CD1c-positive myeloid dendritic cell (primary cell): Measurements from ENCODE around the gene WNK2.
A peak's percentile ranks its signal among the peaks of the same experiment; 100 is the strongest.

ENCODE experiments used
- DNase-seq: peaks from one replicate; pipeline ENCODE4 v3.0.0-alpha.2; 2016; ENCODE audit errors: extremely low spot score

The WNK2 gene

DNA sequence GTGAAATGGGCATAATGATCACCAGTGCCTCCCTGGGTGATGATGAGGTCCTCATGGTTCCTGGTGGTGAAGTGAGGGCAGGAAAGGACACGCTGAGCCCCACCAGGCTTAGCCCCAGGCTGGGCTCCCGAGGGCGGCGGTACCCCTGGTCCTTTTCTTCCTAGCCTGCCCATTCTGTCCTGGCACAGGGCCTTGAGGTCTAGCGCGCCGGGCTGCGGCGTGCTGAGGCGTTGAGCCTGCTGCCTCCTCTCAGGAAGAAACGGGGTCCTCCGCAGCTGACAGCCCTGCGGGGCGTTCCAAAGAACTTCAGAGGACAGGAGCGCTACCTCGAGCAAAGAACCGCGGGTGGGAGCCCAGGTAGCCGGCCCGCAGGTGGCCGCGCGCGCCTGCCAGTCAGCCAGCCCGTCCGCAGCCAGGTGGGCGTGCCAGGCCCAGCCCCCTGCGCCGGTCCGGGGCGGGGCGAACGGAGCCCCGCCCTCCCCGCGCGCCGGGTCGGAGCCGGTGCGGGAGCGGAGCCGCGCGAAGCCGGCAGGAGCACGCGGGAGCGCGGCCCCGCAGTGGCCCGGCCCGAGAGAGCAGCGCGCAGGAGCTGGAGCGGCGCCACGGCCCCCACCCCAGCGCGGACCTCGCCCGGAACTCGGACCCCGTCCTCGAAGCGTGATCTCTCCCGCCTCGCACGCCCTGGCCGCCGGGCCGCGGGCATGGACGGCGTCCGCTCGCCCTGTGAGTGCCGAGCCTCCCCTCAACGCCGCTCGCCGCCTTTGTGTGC is at the start of gene WNK2:
Gene WNK2, plus strand, starts transcription at position 477 of the 769 bp plus-strand sequence. CDS start 791 bp downstream, outside the sequence.
- peak; percentile 36 for DNase-seq

GRCh38 chr9:93134740-93135444 is 49.0 kb upstream of the WNK2 start:
- no peak for DNase-seq

DNA sequence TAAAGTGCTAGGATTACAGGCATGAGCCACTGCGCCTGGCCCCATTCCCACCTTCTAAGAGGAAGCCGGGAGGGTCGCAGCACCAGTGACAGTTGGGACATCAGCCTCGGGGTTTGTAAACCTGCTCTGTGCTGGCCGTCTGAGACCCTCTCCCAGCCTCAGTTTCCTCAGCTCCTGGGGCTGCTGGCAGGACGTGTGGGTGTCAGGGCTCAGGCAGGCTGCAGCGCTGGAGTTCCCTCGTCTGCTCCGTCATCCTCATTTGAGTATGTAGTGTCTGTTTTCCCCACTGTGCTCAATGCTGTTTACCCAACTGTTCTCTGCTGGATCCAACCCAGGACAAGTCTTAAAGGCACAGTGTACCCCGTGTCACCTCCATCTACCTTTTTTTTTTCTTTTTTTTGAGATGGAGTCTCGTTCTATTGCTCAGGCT is 47.9 kb upstream of the WNK2 start:
- DNase-seq = peak; percentile 35

DNA sequence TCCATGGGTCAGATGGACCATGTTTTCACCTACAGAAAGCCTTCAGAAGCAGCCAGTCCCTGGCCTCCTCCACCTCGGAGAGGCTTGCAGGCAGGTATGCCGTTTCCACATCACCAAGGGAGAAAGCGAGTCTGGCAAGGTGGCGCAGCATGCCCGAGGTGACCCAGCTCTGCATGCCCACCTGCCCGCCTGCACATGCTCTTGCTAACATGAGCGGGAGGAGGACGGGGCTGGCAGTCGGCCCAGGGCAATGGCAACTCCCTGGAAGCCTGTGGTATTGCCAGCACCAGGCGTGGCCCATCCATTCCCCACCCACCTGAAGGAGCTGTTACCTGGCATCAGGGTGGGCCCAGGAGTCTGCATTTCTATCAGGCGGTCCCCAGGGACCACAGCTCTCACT is 46.6 kb upstream of the WNK2 start:
- DNase-seq = no peak

DNA sequence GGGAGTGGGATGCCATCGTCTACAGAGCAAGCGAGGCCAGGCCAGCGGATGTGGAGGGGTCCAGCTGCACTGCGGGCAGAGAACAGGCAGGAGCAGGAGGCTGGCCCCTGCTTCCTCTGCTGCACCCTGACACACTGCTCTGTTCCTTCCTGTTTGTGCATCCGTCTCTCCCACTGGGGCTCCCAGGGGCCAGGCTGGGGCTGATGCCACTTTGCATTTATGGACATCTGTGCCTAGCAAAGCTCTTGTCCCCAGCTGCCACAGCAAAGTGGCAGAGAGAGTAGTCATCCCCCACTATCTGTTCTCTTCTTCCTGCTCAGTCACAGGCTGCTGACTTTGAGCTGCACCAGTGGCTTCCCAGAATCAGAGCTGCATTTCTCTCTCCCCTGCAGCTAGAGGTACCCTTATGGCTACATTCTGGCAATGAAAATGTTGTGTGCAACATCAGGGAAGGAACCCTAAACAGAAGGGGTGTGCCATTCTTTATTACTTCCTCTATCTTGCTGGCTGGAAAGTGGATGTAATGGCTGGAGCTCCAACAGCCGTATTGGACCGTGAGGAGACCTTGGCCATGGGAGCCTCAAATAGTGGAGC is 45.7 kb upstream of the WNK2 start:
- no peak for DNase-seq

DNA sequence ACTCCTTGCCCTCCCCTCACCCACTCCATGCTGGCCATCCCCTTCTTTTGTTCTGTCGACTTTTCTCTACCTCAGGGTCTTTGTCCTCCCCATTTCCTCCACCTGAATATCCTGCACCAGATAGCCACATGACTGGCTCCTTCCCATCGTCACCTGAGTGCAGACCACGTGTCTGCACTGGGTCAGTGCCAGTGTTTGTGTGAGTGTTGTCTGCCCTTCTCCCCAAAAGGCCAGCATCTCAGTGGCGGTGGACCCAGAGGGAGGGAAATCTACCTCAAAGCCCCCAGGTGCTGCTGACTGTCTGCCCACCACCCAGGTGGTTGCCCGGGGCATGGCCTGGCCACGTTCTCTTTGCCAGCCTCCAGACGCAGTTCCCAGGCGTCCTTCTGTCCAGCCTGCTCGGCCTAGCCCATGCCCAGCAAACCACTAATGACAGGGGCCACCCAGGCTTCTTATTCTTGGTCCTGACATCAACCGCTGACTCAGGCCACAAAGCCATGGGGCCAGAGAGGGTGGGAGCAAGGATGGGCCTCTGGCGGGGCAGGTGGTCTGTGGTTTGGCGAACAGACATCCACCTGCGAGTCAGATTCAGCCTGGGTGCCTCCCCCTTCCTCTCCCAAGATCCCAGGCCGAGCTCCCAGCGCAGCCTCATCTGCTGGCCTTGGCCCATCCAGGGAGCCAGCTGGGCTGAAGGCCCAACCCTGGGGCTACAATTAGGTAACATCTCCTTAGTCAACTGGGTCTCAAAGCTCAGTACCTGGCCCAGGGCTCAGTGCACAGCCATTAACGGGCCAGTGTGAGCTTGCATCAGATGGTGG is 44.4 kb upstream of the WNK2 start:
- no peak for DNase-seq

DNA sequence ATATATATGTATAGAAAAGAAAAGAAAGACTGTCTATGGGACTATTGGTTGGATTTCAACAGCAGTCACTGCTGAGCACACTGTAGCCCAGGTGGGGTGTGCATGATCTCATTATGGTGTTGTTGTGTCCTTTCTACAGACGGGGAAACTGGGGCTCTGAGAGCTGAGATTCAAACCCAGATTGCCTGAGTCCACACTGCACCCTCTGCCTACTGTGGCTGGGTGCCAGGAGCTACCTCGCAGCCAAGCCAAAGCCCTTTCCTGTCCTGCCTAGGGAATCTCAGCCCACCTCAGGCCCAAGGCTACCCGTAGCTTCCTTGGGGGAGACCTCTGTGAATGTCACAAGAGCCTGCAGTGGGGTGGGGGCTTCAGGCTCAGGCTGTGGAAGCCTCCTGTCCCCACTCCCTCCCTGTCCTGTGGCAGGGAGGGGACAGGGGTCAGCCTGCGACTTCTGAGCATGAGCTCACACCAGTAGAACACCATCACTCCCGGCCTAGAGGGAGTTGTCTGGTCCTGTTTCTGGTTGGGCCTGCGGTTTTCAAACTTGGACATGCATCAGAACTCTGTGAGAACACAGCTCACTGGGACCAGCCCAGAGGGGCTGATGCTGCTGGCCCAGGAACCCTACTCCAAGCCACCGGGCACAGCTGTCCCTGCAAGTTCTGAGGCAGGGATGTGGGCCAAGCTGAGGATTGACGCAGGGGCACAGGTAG is 42.0 kb upstream of the WNK2 start:
- DNase-seq = no peak

DNA sequence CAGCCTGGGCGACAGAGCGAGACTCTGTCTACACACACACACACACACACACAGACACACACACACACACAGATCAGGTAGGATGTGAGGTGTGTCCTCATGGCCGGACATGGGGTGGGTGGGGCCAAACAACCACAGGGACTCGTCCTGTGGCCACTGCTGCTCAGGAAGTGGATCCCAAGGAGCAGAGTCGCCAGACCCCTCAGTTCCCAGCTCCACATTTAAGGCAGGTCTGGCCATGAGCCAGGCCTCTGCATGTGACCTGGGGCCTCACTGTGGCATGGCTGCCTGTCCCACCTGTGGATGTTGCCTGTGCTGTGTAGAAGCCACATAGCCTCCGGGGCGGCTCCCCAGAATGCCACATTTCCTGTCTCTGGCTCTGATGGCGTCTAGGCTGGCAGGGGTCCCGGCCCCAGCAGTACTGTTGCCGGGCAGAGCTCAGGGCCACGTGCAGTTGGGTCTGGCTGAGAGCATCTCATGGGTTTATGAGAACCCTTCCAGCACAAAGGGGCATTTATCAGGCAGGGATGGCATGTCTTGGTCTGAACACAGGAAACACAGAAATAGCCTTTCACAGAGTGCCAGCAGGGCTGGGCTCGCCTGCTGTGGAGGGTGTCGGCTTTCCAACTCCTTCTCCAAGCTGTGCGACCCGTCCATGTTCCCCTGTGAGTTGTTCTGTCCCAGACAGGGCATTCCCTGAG is 40.0 kb upstream of the WNK2 start:
- no peak for DNase-seq

- DNase-seq = peak; percentile 61
Measured at GRCh38 chr9:93146696-93147095, 37.2 kb upstream of the WNK2 start.

GRCh38 chr9:93147632-93148031 is 36.3 kb upstream of the WNK2 start:
- DNase-seq = no peak

DNA sequence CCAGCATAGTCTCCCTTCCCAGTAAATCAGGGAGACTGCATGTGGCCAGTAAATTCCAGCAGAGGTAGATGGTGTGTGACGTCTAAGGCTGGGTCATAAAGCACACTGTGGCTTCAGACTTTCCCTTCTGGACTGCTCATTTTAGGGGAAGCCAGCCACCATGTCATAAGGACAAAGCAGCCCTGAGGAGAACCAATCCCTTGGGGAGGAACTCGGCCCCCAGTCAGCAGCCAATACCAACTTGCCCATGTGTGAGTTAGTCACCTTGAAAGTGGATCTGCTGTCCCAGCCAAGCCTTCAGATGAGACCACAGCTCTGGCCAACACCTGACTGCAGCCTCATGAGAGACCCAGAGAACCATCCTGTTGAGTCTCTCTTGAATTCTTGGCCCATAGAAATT is 35.2 kb upstream of the WNK2 start:
- DNase-seq = peak; percentile 57

DNA sequence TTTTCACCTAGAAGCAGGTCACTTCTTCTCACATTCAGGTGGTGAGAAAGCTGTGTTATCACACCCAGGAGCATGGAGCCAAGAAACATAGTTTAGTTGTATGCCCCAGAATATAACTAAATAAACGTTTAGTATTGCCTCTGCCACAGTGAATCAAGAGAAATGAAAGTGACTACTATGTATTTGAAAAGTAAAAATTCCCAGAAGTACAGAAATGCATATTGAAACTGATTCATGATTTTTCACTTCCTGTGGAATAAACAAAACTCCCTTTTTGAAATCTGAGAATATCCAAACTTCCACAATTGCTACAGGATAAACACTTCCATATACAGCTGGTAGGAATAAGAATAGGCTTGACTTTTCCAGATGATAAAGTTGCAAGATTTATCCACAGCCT is 34.6 kb upstream of the WNK2 start:
- DNase-seq = peak; percentile 79

DNA sequence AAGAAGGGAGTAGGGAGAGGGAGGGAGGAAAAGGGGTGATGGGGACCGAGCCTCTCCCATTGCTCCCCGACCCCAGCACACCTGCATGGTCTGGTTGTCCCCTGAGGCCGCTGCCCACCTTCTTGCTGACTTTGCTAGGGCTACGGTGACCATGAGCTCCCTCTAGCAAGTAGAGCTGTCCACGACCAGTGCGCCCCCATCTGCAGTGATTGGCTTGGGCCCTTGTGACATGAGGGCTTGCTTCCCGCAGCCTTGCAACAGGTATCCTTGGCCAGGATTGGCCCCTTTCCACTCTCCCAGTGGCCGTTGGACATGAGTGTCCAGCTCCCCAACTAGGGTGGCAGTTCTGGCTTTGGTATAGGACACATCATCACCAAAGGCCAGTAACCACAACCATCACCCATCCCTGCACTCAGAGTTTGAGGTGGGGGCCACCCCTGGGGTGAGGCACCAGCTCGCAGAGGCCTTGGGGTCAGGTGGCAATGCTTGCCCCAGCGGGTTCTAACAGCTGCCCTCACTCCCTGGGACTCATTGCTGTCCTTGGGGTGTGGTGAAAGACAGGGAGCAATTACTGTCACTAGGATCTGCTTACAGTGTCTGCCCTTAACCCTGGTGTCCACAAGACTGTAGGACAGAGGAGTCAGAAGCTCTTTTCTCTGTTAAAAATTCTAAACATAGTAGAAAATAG is 32.7 kb upstream of the WNK2 start:
- DNase-seq = no peak

GRCh38 chr9:93154293-93154903 is 29.5 kb upstream of the WNK2 start:
- peak; percentile 71 for DNase-seq

DNA sequence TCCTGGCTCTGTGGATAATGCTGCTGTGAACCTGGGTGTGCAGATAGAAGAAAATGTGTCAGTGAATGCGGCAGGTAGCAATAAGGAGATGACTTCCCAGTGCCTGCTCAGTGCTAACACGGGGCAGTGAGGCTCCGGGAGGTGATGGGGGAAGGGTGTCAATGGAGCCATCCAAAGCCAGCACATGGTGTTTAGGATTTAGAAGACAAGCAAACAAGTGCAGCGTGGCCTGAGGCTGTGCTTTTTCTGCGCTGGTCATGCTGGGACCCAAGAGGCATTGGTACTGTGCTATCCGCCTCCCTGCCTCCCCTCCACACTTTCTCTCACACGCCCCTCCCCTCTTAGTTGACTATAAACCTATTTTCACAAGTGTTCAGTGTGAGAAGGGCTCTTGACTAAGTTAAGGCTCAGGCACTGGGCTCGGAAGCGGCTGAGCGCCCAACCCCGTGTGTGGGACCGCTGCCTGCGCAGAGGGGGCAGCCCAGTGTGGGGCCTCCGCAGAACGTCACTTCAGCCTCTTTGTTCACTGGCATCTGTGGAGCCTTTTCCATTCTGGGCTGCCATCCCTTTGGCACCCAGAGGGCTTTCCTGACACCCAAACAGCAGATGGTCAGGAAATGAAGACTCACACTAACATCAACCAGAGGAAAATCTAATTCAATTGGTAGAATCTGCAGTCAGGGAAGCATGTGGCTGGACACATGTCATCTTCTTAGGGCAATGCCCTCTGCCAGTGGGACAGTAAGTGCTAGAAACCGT is 28.0 kb upstream of the WNK2 start:
- DNase-seq = no peak

DNA sequence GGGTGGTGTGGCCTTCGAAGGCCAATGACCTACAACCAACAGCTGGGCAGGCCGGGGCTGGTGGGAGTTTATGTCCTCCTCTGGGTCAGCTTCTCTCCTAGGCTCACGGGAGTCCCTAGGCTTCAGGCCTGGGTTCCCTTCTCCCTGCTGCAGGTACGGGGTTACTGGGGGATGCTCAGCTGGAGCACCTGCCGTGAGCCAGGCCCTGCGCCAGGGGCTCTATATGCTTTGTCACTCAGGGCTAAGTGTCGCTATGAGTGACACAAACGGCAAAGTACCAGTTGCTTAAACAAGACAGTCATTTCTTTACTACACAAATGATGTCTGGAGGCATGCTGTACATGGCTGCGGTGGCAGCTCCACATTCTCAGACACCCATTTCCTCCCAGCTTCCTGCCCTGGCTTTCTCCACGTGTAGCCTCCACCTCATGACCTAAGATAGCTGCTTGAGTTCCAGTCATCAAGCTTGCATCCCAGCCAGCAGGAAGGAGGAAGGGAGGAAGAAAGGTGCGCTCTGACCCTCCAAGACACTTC is 27.4 kb upstream of the WNK2 start:
- DNase-seq = peak; percentile 20

DNA sequence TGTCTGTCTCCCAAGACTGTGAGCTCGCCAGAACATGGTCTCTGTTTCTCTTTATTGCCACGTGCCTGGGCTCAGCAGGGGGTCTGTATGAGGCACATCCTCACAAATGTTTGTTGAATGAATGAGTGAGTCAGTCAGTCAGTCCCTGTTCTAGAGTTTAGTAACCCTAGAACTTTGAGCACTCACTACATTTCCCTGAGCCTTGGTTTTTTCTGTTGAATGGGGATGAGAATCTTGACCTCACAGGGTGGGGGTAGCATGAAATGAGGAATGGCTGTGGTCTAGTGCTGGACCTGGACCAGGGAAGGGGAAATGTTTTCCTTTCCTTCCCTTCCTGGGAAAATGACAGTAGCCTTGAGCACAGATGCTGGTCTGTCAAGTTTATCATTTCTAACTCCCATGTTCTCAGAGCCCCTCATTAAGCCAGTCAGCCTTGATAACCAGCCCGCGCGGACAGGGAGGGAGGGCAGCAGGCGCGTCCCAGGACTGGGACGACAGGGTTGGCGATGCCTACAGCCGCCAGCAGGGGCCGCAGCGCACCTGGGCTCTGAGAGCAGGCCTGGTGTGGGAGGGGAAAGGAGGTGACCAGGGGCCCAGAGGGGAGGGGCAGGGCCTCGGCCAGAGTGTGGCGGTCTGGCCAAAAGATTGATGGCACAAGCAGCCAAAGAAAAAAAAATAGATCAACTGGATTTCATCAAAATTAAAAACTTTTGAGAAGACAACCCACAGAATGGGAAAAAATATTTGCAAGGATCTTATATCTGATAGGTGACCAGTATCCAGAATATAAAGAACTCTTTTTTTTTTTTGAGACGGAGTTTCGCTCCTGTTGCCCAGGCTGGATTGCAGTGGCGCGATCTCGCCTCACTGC is 24.1 kb upstream of the WNK2 start:
- DNase-seq = peak; percentile 84
